Measurements from ENCODE around the gene ZMYND8. TPM values are rescaled to one million over a fixed set of nuclear protein-coding genes. Genes with fewer than 3 reads are reported as not detected.

ZMYND8 gene
- total RNA-seq, 4 donors from 2014 or later, result 44.6 to 78.6 (median 65.8) TPM

GRCh38 chr20:47160992-47161391 lies 195.5 kb downstream of the ZMYND8 start:
- Histone ChIP-seq H3K9me3 (no peaks in the 10 kb centered on the region), H3K27ac (replicated peaks in 1 of 4) (no peak overlapping the region), H3K27me3 (no peaks in the 10 kb centered on the region), H3K36me3 (no peaks in the 10 kb centered on the region), H3K4me1 (no peaks in the 10 kb centered on the region), H3K4me3 (no peak overlapping the region)
- intact Hi-C loops (cut with DNase I), result no loop called here
- DNase-seq (ENCODE audit: extremely low spot score), result no peak
- TF ChIP-seq EP300 (IDR thresholded peaks at IDR 0.05), result no peak
- TF ChIP-seq CTCF (IDR thresholded peaks at IDR 0.05), result no peak
- no peak for TF ChIP-seq POLR2A (IDR thresholded peaks at IDR 0.05; ENCODE audit: low read depth)
- no peak for TF ChIP-seq POLR2AphosphoS5 (IDR thresholded peaks at IDR 0.05)
- WGBS, result 97% methylated on average over 14 of the region's 14 CpGs

- H3K9me3 ChIP-seq, result no peaks in the 10 kb centered on the region
- no peak overlapping the region for H3K4me3 ChIP-seq
- H3K27me3 ChIP-seq, result no peaks in the 10 kb centered on the region
- WGBS, result 96% methylated on average over 7 of the region's 7 CpGs
- no peak overlapping the region for H3K27ac ChIP-seq (replicated peaks in 1 of 4)
- no peak for TF ChIP-seq POLR2A (IDR thresholded peaks at IDR 0.05; ENCODE audit: low read depth)
- no peak for TF ChIP-seq POLR2AphosphoS5 (IDR thresholded peaks at IDR 0.05)
- no peak for TF ChIP-seq EP300 (IDR thresholded peaks at IDR 0.05)
- TF ChIP-seq CTCF (IDR thresholded peaks at IDR 0.05), result no peak
- H3K36me3 ChIP-seq, result no peaks in the 10 kb centered on the region
- intact Hi-C loops (cut with DNase I), result no loop called here
- H3K4me1 ChIP-seq, result no peaks in the 10 kb centered on the region
- no peak for DNase-seq (ENCODE audit: extremely low spot score)
These were observed 196.3 kb downstream of the ZMYND8 start for GRCh38 chr20:47160240-47160639.

Small RNA genes lying within 50 kb of the gene (small RNA-seq; reads per million reads assigned to genes)
- gene MIR3616, result 0 reads per million in 3 donors

Other genes starting within 250 kb of the ZMYND8 start
- gene NCOA3, start 145.2 kb upstream of the ZMYND8 start, total RNA-seq, result 10 to 100 TPM; 25.7 to 51.4 (median 35.8) TPM